Type B pancreatic cell (in vitro differentiated cells): Measurements from ENCODE around the gene ESRRB. TPM values are rescaled to one million over a fixed set of nuclear protein-coding genes. Genes with fewer than 3 reads are reported as not detected.

ENCODE experiments used
- DNase-seq: peaks from one replicate; pipeline ENCODE4 v3.0.0; 2021; ENCODE audit warnings: mixed read lengths; ENCODE audit not compliant: unreplicated experiment; ENCODE audit errors: extremely low spot score
- H3K27ac Mint-ChIP-seq: 2 replicates; pipeline ENCODE4 v1.8.0; 2021; ENCODE audit warnings: mild to moderate bottlenecking, mixed read lengths
- H3K27me3 Mint-ChIP-seq: 2 replicates; pipeline ENCODE4 v1.8.0; 2021; ENCODE audit warnings: mixed read lengths
- H3K36me3 Mint-ChIP-seq: 2 replicates; pipeline ENCODE4 v1.8.0; 2021; ENCODE audit warnings: mixed read lengths
- H3K4me1 Mint-ChIP-seq: one replicate; pipeline ENCODE4 v1.8.0; 2021; ENCODE audit warnings: mixed read lengths; ENCODE audit not compliant: unreplicated experiment
- H3K4me3 Mint-ChIP-seq: 2 replicates; pipeline ENCODE4 v1.8.0; 2021; ENCODE audit warnings: mild to moderate bottlenecking, mixed read lengths
- H3K9me3 Mint-ChIP-seq: 2 replicates; pipeline ENCODE4 v1.8.0; 2021; ENCODE audit warnings: mixed read lengths
- total RNA-seq: library from RNA; stranded (reverse); gene quantifications from 2 replicates; pipeline ENCODE4 v1.2.1, GENCODE V29; 2021; ENCODE audit warnings: low replicate concordance
- TF ChIP-seq, protein P1 (sequence below): fragments of 200-600 bp; sonication (generic); conservative IDR thresholded peaks from 2 replicates; pipeline ENCODE4 v1.5.0; 2021; ENCODE audit warnings: antibody characterized with exemption, mild to moderate bottlenecking

Gene ESRRB
- total RNA-seq, 1 donor from 2014 or later = 0.94 TPM

DNA sequence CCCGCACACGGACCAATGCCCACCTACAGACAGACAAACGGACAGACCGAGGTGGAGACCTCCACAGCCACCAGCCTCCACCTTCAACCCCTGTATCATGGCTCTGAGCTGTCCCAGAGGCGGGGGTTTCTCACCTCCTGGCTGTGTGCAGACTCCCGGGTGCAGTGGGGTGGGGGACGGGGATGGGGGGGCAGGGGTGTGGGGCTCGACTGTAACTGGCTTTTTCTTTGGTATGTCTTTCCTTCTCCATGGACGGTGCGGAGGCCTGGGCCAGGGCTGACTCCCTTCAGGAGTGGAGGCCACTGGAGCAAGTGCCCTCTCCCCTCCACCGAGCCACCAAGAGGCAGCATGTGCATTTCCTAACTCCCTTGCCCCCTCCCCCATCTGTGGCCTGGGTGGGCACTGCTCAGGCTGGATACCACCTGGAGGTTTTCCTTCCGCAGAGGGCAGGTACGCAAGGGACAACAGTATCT lies 122.6 kb downstream of the ESRRB start:
- H3K4me3 Mint-ChIP-seq = no peak overlapping the region
- no peaks in the 10 kb centered on the region for H3K36me3 Mint-ChIP-seq
- no peaks in the 10 kb centered on the region for H3K9me3 Mint-ChIP-seq
- H3K27me3 Mint-ChIP-seq = peaks cover 31% of the 10 kb centered on the region
- TF ChIP-seq, protein P1, sequence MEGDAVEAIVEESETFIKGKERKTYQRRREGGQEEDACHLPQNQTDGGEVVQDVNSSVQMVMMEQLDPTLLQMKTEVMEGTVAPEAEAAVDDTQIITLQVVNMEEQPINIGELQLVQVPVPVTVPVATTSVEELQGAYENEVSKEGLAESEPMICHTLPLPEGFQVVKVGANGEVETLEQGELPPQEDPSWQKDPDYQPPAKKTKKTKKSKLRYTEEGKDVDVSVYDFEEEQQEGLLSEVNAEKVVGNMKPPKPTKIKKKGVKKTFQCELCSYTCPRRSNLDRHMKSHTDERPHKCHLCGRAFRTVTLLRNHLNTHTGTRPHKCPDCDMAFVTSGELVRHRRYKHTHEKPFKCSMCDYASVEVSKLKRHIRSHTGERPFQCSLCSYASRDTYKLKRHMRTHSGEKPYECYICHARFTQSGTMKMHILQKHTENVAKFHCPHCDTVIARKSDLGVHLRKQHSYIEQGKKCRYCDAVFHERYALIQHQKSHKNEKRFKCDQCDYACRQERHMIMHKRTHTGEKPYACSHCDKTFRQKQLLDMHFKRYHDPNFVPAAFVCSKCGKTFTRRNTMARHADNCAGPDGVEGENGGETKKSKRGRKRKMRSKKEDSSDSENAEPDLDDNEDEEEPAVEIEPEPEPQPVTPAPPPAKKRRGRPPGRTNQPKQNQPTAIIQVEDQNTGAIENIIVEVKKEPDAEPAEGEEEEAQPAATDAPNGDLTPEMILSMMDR = no peak
- H3K4me1 Mint-ChIP-seq = peaks cover 8% of the 10 kb centered on the region
- DNase-seq = no peak
- H3K27ac Mint-ChIP-seq = no peak overlapping the region

DNA sequence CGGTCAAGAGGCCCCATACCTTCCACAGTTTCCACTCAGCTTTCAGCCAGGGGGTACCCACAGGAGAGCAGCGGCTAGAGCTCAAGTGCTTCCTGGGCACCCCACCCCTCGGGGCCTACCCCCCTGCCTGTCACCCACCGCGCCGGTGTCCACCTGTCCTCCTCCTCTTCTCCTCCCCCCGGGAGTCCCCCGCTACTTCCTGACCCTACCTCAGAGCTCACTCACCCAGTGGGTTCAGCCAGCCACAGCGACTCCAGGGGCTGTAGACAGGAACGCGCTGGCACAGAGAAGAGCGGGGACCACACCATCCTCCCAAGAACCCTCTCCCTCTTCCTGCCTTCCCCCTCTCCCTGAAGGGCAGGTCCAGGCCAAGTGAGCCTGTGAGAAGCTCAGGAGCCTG lies 123.0 kb downstream of the ESRRB start:
- DNase-seq = no peak
- Mint-ChIP-seq H3K27me3 (peaks cover 36% of the 10 kb centered on the region), H3K27ac (no peak overlapping the region), H3K9me3 (no peaks in the 10 kb centered on the region), H3K4me1 (peaks cover 8% of the 10 kb centered on the region), H3K4me3 (no peak overlapping the region), H3K36me3 (no peaks in the 10 kb centered on the region)
- TF ChIP-seq, protein P1 = no peak

- Mint-ChIP-seq H3K4me3 (no peak overlapping the region), H3K36me3 (no peaks in the 10 kb centered on the region), H3K9me3 (no peaks in the 10 kb centered on the region), H3K27me3 (peaks cover 39% of the 10 kb centered on the region), H3K27ac (no peak overlapping the region), H3K4me1 (peaks cover 8% of the 10 kb centered on the region)
- no peak for DNase-seq
- TF ChIP-seq, protein P1 = no peak
Measured at GRCh38 chr14:76499399-76499798, 123.5 kb downstream of the ESRRB start.

DNA sequence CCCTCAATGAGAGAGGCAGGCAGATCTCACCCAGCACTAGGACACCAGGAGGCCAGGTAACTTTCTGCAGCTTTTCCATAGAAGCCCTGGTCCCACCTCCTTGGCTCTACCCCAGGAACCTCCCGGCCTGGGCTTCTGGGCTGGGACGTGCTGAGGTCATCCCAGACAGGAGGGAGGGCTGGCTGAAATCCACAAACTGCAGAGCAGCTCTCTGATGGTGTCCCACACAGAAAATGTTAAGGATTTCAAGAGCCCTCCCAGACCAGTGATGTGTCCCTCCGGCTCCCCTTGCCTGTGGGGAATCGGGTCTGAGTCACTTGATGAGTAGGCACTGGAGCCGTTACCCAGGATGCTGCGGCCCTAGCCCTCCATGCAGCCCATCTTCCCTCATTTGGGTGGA lies 124.1 kb downstream of the ESRRB start:
- H3K4me3 Mint-ChIP-seq = no peak overlapping the region
- peaks cover 42% of the 10 kb centered on the region for H3K27me3 Mint-ChIP-seq
- H3K4me1 Mint-ChIP-seq = peaks cover 8% of the 10 kb centered on the region
- no peaks in the 10 kb centered on the region for H3K9me3 Mint-ChIP-seq
- no peak overlapping the region for H3K27ac Mint-ChIP-seq
- no peaks in the 10 kb centered on the region for H3K36me3 Mint-ChIP-seq
- no peak for DNase-seq
- TF ChIP-seq, protein P1 = no peak

- H3K27ac Mint-ChIP-seq = no peak overlapping the region
- TF ChIP-seq, protein P1 = no peak
- H3K4me3 Mint-ChIP-seq = no peak overlapping the region
- DNase-seq = no peak
- no peaks in the 10 kb centered on the region for H3K36me3 Mint-ChIP-seq
- peaks cover 8% of the 10 kb centered on the region for H3K4me1 Mint-ChIP-seq
- no peaks in the 10 kb centered on the region for H3K9me3 Mint-ChIP-seq
- H3K27me3 Mint-ChIP-seq = peaks cover 43% of the 10 kb centered on the region
Measured at GRCh38 chr14:76500480-76500879, 124.5 kb downstream of the ESRRB start.
